ENCODE data around the gene PFKL.

DNA sequence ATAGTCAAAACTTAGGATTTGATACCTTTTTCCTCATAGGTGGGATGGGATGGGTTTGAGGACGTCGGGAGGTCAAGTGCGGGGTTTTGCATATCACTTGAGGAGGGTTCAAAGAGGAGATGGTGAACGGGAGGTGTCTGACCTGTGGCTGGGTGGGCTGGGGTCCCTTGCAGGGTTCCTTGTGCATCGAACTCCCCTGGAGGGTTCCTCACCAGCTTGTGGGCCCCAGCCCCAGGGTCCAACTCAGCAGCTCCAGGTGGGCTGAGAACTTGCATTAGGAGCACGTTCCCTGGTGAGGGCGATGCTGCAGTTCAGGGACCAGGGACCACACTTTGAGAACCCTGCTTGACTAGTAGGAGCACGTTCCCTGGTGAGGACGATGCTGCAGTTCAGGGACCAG, 76.8 kb downstream of the PFKL start:
- TF ChIP-seq POLR2A (IDR thresholded peaks at IDR 0.05) = no peak
- TF ChIP-seq, protein P1, sequence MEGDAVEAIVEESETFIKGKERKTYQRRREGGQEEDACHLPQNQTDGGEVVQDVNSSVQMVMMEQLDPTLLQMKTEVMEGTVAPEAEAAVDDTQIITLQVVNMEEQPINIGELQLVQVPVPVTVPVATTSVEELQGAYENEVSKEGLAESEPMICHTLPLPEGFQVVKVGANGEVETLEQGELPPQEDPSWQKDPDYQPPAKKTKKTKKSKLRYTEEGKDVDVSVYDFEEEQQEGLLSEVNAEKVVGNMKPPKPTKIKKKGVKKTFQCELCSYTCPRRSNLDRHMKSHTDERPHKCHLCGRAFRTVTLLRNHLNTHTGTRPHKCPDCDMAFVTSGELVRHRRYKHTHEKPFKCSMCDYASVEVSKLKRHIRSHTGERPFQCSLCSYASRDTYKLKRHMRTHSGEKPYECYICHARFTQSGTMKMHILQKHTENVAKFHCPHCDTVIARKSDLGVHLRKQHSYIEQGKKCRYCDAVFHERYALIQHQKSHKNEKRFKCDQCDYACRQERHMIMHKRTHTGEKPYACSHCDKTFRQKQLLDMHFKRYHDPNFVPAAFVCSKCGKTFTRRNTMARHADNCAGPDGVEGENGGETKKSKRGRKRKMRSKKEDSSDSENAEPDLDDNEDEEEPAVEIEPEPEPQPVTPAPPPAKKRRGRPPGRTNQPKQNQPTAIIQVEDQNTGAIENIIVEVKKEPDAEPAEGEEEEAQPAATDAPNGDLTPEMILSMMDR (IDR thresholded peaks at IDR 0.05 in 4 of 5, conservative IDR thresholded peaks at IDR 0.05 in 1 of 5) = no peak

All from gastrocnemius medialis (tissue), 4 donors.